ENCODE results near the gene PLXNA2. TPM values are rescaled to one million over a fixed set of nuclear protein-coding genes. Genes with fewer than 3 reads are reported as not detected.
A peak's percentile ranks its signal among the peaks of the same experiment; 100 is the strongest.

Gene PLXNA2
- total RNA-seq, 1 donor from 2014 or later = 42.5 TPM

DNA sequence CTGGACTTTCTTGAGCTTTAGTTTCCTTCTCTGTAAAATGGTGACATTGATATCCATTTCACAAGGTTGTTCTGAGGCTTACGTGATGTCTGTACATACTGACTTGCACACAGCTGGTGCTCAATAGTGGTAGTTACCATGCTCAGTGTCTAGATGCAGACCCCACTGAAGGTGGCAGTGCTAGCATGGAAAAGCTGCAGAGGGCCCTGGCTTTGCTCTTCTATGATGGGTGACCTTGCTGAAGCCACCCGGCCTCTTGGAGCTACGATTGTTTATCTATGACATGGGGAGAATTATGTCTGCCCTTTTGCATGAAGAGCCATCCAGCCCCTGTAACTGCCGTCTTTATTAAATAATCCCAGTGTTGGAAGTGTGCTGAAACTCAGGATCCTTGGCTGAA is 131.8 kb downstream of the PLXNA2 start:
- no peak for DNase-seq

DNA sequence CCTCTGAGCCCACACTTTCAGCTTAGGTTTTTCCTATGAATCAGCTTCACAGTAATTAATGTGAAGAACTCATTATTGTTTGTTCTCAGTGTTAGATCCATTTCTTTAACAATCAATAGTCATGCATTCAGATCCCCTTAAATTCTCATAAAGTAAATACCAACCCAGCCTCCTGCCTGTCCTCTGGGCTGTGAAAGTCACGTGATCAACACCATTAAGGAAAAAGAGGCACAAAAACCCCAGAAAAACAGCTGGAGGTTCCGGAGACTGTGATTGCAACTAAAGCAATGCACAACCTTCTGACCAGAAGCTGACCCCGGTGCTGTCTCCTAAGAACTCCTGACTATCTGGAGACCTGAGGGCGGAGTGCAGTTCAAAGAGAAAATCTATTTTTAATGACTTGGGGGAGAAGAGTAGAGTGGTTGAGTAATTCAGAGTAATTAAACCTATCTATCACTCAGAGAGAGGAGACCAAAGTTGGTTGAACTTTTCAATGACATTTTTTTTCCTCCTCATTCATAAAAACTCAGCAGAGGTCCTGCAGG is 132.5 kb downstream of the PLXNA2 start:
- DNase-seq = no peak

DNA sequence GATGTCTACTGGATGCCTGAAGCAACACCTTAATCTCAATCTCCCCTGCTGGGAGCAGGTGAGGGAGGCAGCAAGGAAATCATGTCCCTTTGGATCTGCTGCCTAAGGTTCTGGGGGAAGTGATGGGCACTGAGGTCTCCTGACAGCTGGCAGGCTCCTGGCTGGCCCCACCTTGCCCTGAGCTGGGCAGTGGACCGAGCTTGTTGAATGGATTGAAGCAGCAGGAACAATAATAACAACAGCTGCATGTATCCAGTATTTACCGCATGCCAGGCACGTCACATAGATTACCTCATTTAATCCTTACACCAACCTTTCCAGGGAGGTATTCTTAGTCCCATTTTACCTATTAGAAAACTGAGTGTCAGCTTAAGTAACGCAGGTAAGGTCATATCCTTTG is 133.9 kb downstream of the PLXNA2 start:
- DNase-seq = peak; percentile 69

DNA sequence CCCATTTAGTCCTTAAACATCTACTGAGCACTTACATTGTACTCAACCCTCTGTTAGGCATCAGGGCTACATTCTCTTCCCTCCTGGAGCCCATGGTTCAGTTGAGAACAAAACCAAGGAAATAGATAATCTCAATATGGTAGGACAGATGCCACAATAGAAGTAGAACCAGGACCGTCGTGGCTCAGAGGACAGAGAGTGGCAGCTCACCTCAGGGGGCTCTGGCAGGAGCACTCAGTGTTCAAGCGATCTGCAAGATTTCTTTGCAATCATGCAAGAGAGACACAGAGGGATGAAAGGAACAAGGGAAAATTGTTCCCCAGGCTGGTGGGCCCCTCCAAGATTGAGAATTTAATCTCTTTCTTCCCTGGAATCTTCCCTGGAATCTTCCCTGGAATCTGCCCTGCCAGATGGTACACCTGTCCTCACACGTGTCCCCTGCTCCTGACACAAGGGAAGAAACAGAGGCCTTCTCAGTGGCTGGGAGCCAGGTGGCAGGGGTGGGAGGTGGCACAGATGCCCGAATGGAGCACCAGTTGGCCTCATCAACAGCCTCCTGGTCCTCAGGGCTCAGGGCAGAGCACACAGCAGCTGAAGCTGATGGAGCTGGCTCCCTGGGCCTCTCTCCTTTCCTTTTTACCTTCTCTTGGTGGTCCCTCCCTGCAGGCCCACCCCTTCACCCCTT is 135.4 kb downstream of the PLXNA2 start:
- peak; percentile 76 for DNase-seq

DNA sequence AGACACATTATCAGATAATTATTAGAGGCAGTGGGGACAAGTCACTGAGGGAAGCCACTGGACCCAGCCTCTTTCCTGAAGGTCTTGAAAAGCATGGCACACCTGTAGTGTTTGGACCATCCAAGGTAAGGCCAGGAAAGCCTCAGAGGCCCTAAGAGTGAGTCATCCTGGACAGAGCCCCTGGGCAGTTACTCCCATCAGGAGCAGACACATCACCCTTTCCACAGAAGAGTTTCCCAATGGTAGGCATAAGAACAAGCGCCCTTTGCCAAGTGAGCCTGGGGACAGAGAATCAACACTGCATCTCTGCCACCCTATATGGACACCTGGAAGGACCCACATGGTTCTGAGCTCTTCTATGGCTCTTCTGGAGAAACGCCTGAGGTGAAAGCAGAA is 136.0 kb downstream of the PLXNA2 start:
- DNase-seq = no peak

DNA sequence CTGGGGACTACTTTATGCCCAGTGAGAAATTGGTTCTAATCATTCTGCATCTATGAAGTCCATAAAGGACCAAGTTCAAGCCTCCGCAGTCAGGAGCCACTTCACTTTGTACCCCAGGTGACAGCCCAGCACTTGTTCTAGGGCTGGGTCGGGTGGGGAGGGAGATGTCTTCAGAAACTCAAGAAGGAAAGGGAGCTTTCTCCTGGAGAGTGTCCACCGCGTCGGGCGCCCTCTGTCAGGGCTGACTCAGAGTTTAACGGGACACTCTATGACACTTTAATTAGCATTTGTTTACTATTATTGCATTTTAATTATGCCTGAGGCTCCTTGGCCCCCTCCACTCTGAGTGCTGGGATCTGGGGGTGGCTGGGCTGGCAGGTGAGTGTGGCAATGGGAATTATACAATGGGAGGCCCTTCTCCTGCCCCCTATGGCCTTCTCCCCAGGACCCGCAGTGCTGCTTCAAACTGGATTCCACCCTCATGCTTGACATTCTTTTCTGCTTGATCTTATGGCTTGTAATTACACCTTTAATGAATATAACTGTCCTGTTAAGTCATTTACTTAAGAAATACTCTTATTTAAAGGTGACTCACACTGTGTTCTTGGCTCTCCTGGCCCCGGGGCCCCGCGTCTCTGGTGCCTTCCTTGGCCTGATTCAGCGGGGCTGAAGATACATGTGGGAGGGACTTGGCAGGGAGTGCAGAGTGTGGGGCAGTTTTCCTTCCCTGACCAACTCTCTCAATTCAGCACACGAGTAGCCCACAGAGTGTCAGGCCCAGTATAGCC is 136.6 kb downstream of the PLXNA2 start:
- no peak for DNase-seq

DNA sequence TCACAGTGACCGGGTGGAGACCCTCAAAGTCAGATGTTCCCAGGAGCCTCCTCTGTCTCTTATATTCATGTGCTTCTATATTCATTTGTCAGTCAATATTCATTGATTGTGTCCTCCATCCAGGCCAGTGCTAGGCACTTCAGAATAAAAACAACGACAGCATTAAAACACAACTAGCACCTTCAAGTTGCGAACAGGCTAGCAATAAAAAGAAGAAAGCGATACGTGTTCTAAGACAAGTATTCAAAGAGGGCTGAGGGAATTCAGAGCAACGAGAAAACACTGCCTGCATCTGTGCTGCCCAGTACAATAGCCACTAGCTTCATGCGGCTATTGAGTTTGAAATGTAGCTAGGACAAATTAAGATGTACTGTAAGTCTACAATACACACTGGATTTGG is 138.0 kb downstream of the PLXNA2 start:
- no peak for DNase-seq

DNA sequence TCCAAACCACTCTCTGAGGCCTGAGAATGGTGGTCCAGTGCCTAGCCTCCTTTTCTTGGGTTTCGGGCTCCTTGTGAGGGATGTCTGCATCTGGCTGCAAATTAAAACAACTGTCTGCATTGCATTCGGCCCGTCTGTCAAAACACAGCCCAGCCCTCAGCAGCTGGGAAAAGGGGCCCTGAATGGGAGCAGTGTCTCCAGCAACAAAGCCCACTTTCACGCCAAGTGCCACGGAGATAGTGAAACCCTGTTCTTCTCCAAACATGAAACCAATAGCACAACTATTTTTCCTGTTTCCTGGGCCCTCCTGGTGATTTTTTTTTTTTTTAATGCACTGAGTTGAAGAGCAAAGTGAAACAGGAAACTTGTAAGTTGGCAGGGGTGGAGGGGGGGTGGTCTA is 138.4 kb downstream of the PLXNA2 start:
- peak; percentile 96 for DNase-seq

DNA sequence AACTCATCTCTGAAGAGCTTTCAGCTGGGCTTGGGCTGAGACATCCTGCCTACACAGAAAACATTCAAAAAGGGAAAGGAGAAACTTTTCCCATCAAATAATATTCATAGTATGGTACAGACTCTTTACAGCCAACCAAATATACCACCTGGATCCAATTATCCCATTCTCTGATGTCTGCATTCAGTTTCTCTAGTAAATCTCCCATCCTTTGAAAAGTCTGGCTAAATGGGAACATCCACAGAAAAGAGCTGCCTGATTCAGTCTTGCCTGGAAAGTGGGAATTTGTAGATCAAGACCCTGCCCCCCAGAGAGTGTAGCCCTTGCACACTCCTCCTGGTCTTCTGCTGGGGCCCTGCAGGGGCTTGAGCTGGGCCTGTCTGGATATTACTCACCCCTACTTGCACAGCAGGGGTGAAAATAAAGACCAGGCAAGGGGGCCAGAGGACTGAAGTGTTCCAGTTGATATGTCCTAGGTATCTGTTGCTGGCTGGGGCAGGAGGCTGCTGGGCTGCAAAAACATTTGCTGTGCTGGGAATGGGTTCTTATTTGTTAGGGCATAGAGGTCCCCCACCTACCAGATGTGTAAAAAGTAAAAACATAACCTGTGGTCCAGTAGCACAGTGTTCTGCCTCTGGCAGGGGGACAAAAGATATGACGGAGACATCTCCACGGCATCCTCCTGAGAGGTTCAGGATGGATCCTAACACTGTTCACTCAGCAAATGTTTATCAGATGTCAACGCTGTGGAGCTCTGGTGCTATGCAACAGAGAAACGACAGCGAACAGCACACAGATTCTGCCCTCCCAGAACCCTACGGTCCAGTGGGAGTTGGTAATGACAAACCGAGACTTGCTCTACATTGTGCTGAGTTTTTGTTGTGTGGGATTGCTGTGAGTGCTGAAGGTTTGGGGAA is 140.3 kb downstream of the PLXNA2 start:
- peak; percentile 60 for DNase-seq

DNA sequence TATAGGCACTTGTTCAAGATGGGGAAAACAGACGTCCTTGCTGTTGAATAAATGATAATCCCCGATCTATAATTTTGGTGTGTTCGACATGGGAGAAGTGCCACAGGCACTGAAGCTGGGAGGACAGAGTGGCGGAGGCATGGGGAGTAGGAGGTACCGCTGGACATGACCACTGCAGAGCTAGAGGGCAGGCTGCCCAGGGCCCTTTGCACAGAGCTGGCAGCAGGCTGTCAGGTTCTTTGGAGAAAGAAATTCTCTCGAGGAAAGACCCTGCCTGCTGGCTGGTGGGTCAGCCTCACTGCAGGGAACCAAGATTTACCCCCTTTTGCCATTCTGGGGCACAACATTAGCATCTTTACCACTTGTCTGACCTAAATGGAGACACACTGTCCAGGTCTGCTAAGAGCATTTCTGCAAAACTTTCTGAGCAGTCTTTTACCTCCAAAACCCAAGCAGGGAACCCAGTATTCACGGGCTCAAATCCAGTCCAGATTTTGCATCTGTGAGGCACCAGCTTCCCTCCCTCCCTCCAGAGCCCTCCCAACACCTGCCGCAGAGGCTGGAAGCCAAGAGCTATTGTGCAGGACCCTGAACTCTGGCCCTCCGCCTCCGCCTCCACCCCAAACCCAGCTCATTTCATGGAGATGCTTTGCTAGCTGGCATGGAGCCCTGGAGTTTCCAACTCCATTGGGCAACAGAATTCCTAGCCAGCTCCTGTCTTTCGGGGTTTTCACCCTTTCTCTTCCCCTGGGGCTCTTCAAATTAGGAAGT is 142.3 kb downstream of the PLXNA2 start:
- DNase-seq = peak; percentile 97

DNA sequence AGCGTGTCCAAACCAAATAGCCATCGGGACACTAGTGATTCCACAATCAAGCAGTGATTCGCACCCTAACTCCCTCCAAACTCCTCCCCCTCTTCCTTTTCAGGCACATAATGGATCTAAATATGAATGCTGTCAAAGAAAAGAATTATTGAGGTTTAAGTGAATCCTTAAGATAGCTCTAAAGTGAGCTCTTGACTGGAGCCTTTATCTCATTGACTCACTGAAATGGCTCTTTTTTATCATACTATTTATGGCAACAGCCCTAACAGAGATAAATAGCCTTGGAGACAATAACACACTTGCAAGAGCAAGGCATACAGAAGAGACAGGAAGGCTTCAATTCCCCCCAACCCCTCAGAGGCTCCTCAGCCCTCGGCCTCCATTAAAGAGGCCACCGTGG is 143.3 kb downstream of the PLXNA2 start:
- DNase-seq = no peak

DNA sequence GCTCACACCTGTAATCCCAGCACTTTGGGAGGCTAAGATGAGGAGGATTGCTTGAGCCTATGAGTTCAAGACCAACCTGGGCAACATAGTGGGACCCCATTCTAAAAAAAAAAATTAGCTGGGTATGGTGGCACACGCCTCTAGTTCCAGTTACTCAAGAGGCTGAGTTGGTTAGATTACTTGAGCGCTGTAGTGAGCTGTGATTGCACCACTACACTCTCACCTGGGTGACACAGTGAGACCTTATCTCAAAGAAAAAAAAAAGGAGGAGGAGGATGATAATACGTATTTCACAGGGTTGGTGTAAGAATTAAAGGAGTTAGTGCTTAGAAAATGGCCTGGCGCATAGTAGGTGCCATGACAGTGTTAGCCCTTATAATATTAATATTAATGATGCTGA is 144.1 kb downstream of the PLXNA2 start:
- DNase-seq = no peak

DNA sequence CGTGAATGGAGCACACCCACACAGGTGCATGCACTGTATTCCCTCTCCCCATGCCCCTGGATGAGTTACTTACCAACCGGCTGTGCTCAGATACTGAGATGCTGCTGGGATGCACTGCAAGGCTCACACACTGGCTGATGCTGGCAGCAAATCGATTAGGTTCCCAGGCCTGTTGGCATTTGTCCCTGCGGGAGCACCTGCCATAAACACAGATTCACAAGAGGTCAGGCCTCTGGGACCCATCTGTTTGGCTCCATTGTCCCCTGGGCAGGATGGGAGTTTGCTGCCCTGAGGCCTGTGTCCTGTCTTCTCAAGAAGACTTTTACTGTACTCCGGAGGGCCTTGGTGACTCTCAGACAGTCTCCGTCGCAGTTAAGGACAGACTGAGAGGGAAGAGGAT is 145.4 kb downstream of the PLXNA2 start:
- DNase-seq = no peak

DNA sequence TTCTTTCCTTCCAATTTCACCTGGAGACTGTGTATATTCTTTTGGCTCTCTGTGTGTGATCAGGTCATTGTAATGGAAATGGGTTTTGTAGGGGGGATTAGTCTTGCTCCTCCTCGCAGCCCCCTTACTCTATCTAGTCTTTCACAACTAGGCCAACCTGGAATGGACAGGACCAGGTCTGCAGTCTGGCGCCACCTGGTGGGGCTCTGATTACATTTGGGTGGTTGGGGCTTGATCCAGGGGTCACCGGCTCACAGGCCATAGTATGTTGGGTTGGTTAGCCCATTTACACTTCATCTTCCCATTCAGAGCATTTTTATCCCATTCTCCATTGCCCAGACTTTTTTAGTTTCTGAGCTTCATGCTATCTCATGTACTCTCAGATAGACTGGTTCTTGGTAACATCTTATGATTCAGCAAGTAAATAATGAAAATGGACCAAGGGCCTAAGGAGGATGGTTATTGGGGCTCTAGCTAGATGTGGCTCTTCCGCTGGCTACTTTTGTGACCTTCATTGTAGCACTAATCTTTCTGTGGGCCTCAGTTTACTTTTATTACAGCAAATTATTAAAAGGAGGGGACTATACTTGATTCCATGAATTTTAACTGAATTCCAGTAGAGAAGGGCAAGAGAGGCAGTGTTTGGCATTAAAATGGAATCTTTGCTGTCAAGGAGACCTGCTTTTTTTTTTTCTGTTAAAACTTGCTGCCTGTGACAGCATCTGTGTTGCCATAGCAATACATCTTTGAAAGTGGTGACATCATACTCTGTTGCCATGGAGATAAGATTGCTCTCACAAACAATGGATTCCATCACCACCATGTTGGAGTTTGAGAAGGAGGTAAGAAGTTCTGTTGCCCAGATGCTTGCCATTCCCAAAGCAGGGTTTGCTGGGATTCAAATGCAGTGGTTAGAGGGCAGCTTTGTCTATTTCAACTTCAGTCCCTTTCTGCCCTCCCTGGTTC is 150.1 kb downstream of the PLXNA2 start:
- peak; percentile 73 for DNase-seq

DNA sequence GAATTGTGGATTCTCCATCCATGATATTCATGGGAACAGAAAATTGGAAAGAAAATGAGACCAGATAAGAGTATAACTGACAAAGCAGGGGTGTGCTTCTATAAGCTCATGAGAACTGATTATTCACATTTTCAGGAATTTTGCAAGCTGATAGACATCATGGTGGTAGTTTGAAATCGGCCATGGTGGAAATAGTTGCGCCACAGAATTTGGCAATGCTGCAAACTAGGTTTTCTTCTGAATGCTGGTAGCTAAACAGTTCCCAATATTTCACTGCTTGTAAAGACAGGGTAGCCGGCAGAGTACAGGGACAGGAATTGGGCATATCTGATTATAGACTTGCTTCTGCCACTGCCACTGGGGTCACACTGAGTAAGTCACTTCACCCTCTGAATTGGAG is 151.1 kb downstream of the PLXNA2 start:
- no peak for DNase-seq

DNA sequence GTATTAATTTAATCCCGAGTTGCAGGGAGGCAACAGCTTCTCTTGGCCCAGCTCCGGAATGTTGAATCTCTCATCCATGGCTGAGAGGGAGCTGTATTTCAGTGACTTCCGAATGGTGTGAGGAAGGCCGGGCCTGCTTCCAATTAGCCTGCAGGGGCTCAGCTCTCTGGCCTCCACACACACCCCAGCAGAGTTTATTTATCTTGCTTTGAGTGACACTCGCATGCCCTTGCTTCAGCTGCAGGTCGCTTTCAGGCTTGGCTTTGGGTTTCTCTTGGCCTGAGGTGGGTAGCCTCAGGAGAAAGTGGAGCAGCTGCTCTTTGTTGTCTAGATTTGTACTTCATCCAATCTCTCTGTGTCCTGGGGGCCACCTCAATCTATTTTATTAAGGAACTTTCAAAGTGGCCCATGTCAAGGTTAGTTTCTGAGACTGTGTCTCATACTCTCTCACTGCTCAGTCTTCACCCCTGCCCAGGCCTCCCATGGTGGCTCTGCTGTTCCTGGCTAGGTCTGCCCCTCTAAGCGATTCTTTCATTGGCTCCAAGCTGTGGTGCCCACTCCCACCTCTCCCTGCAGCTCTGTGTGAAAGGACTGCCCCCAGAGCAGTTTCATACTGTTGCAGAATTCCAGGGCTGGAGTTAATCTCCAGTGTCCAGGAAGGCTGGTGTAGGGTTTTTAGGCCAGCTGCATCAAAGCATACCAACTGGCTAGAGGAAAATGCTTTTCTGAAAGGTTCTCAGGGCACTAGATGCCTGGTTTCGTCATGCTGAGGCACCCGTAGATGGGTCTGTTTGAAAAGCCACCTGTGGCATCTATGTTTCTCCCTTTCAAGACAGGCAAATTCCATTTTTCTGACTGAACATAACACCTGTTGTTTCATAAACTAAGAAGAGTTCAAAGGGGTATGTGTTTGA is 153.5 kb downstream of the PLXNA2 start:
- DNase-seq = peak; percentile 77

DNA sequence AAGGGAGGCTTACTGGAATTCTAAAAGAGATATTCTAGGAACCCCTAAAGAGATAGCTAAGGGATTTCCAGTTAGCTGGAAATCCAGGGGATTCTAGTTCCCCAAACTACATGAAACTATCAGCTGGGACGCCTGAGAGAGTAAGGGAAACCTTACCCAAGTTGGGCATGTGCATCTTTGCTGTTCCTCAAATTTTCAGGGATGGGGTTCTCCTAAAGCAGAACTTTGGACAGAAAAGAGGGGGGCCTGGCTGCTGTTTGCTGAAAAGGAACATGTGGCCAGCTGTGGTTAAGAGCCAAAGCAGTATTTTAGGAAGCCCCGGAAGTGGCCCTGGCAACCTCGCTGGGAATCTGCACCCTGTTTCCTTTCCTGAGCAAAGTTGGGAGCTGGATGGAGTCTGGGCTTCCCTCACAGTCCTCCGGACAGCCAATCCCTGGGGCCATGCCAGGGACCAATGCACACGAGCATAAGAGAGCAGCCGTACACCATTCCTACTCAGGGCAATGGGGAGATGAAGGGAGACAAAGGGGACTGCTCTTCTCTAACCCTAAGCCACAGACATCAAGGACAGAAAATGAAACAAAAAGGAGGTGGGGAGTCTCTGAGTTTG is 154.3 kb downstream of the PLXNA2 start:
- DNase-seq = no peak

DNA sequence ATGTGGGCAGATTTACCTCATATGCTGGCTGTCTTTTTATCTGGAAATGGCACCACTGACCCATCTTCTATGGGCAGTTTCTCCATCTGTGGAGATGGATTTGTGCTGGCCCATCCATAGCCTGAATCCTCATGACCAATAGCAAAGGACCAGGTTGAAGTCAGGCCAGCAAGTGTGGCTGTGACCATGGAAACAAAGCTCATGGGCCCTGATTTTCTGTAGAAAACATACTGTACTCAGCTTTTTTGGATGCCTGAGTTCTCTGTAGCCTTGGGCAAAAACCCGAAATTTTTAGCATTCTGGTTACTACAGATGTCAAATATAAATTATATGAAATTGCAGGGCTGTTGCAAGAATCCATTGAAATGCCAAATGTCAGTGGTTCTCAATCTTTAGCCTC is 155.0 kb downstream of the PLXNA2 start:
- DNase-seq = peak; percentile 55

DNA sequence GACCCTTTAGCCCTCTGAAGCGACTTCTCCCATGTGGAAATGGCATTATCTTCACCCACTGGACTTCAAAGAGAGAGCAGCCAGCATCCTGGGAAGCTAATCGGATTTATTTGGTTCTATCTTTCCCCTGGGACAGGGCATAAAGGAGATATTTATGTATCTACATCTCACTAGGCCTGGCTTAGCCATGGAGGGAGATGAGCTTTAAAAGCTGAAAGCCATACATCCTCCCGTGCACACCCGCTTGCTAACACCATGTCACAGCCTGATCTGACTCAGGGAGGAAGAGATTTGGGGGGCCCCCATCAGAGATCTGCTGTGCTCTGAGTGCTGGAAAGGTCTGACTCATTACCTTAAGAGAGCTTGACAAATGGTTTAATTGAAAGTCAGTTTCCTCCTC is 155.9 kb downstream of the PLXNA2 start:
- DNase-seq = no peak
